Suppressor macrophage (primary cell): Measurements from ENCODE around the gene HECTD1.
"Not testable (repeated sequence)": the region's sequence is repeated elsewhere in the genome, so short reads cannot be mapped to it uniquely, and the experiment has no call there.

Experiments used
- DNase-seq, 4 experiments: peaks; one replicate each; pipeline ENCODE4 v3.0.0-alpha.2; 2020 to 2022

Gene HECTD1

GRCh38 chr14:31142455-31143087 lies 65.0 kb downstream of the HECTD1 start:
- no peak for DNase-seq

- no peak for DNase-seq
Measured at GRCh38 chr14:31139301-31139847, 68.2 kb downstream of the HECTD1 start.

- no peak for DNase-seq
Measured at GRCh38 chr14:31138301-31138700, 69.3 kb downstream of the HECTD1 start.

- DNase-seq: no peak
Measured at GRCh38 chr14:31137214-31137889, 70.2 kb downstream of the HECTD1 start.

GRCh38 chr14:31133133-31133532 lies 74.5 kb downstream of the HECTD1 start:
- DNase-seq: no peak

GRCh38 chr14:31128601-31129526 lies 78.7 kb downstream of the HECTD1 start:
- DNase-seq: peak; percentile 61 to 76 (median 68)

- DNase-seq: no peak
Measured at GRCh38 chr14:31127690-31128089, 79.9 kb downstream of the HECTD1 start.

GRCh38 chr14:31126680-31127079 lies 80.9 kb downstream of the HECTD1 start:
- DNase-seq: no peak

- DNase-seq: no peak
Measured at GRCh38 chr14:31125231-31125630, 82.4 kb downstream of the HECTD1 start.

- DNase-seq: no peak
Measured at GRCh38 chr14:31124197-31124596, 83.4 kb downstream of the HECTD1 start.

- DNase-seq: no peak
Measured at GRCh38 chr14:31122921-31123320, 84.7 kb downstream of the HECTD1 start.

GRCh38 chr14:31122098-31122611 lies 85.4 kb downstream of the HECTD1 start:
- DNase-seq: no peak

- no peak for DNase-seq
Measured at GRCh38 chr14:31118892-31119291, 88.7 kb downstream of the HECTD1 start.

- no peak for DNase-seq
Measured at GRCh38 chr14:31113794-31114193, 93.8 kb downstream of the HECTD1 start.

- DNase-seq: no peak
Measured at GRCh38 chr14:31110872-31111271, 96.7 kb downstream of the HECTD1 start.

- DNase-seq: no peak
Measured at GRCh38 chr14:31109257-31109656, 98.3 kb downstream of the HECTD1 start.

GRCh38 chr14:31106768-31107167 lies 100.8 kb downstream of the HECTD1 start:
- DNase-seq: no peak

GRCh38 chr14:31097081-31097480 lies 110.5 kb downstream of the HECTD1 start:
- DNase-seq: no peak

GRCh38 chr14:31096255-31096654 lies 111.3 kb downstream of the HECTD1 start:
- no peak for DNase-seq

- DNase-seq: not testable (repeated sequence)
Measured at GRCh38 chr14:31095817-31096216, 111.8 kb downstream of the HECTD1 start.

GRCh38 chr14:31093884-31094839 lies 113.4 kb downstream of the HECTD1 start:
- not testable (repeated sequence) for DNase-seq
